PC-3 (cell line): ENCODE data around the gene SLCO3A1.

Experiments used
- CTCF ChIP-seq: fragments of 300-600 bp; sonication (generic); conservative IDR thresholded peaks from 2 replicates; pipeline ENCODE4 v1.5.1; 2017; ENCODE audit warnings: antibody characterized with exemption, low read depth, mild to moderate bottlenecking, low read length
- EZH2 ChIP-seq: fragments of 300-600 bp; sonication (generic); IDR thresholded peaks from one replicate; pipeline ENCODE4 v1.6.1; 2017; ENCODE audit warnings: antibody characterized with exemption, mild to moderate bottlenecking, low read length; ENCODE audit not compliant: unreplicated experiment

GRCh38 chr15:91874171-91874570 is 20.7 kb downstream of the SLCO3A1 start:
- TF ChIP-seq CTCF (no peak), EZH2 (no peak)
